IMR-90 (cell line): ENCODE results near the gene APOOL.

Experiments
- MAFK ChIP-seq: IDR thresholded peaks from 2 replicates; pipeline ENCODE4 v1.6.1; 2012; ENCODE audit warnings: low read depth, low read length, improper control_type of control experiment
- TF ChIP-seq, protein P1 (sequence below): fragments of 150-350 bp; IDR thresholded peaks from 2 replicates; pipeline ENCODE4 v1.6.1; 2016; ENCODE audit warnings: low read depth, mild to moderate bottlenecking, low read length, moderate library complexity, borderline replicate concordance

DNA sequence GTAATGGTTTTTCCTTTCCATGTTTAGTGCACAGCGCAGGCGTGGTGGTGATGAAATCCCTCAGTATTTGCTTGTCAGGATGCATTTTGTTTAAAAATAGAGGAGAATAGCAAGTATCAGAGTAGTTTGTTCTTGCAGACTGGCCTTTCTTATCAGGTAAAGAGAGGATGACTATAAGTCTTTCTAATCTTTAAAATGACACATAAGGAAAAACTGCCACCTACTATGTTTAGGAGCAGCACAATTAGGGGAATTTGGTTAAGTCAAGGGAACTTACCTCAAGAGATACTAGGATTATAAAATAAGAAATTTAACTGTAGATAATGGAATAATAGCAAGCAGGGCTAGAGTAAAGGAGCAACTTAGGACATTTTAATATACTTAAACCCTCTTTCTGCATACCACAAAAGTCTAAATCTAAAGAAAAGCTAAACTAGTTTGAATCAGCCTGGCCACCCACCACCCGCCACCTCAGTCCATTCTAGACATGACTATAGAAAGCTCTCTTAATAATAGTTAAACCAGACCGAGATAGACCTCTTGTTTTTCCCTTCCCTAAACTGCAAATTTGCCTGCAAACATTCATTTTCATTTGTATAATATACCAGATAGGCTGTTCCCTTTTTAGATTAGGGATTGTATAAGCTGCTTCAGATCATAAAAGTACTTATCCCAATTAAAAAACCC lies 62.0 kb downstream of the APOOL start:
- TF ChIP-seq MAFK: no peak
- TF ChIP-seq, protein P1, sequence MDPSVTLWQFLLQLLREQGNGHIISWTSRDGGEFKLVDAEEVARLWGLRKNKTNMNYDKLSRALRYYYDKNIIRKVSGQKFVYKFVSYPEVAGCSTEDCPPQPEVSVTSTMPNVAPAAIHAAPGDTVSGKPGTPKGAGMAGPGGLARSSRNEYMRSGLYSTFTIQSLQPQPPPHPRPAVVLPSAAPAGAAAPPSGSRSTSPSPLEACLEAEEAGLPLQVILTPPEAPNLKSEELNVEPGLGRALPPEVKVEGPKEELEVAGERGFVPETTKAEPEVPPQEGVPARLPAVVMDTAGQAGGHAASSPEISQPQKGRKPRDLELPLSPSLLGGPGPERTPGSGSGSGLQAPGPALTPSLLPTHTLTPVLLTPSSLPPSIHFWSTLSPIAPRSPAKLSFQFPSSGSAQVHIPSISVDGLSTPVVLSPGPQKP: no peak
